Measurements from ENCODE around the gene SMIM38.

SMIM38 gene

GRCh38 chr11:69157156-69157821 lies 1.6 kb downstream of the SMIM38 start:
- no peak overlapping the region for H3K9ac ChIP-seq
- no peak overlapping the region for H2AFZ ChIP-seq
- no peaks in the 10 kb centered on the region for H3K9me3 ChIP-seq (ENCODE audit: control insufficient read depth, low read length)
- H3K4me3 ChIP-seq (ENCODE audit: low read depth, low read length), result no peak overlapping the region
- no peak overlapping the region for H3K27ac ChIP-seq
- no peaks in the 10 kb centered on the region for H3K27me3 ChIP-seq (ENCODE audit: control insufficient read depth, insufficient read depth, low read length)
- H3K4me2 ChIP-seq (ENCODE audit: low read length), result no peak overlapping the region
- H3K36me3 ChIP-seq (ENCODE audit: control insufficient read depth, insufficient read depth, low read length), result no peaks in the 10 kb centered on the region
- no peaks in the 10 kb centered on the region for H3K79me2 ChIP-seq
- H3K4me1 ChIP-seq, result no peaks in the 10 kb centered on the region
- TF ChIP-seq CTCF (IDR thresholded peaks at IDR 0.05), result no peak

GRCh38 chr11:69157822-69158231 lies 2.1 kb downstream of the SMIM38 start:
- no peak overlapping the region for H3K9ac ChIP-seq
- H3K4me1 ChIP-seq, result no peaks in the 10 kb centered on the region
- H2AFZ ChIP-seq, result no peak overlapping the region
- no peak overlapping the region for H3K27ac ChIP-seq
- H3K9me3 ChIP-seq (ENCODE audit: control insufficient read depth, low read length), result no peaks in the 10 kb centered on the region
- H3K27me3 ChIP-seq (ENCODE audit: control insufficient read depth, insufficient read depth, low read length), result no peaks in the 10 kb centered on the region
- no peak for TF ChIP-seq CTCF (IDR thresholded peaks at IDR 0.05)
- H3K36me3 ChIP-seq (ENCODE audit: control insufficient read depth, insufficient read depth, low read length), result no peaks in the 10 kb centered on the region
- H3K79me2 ChIP-seq, result no peaks in the 10 kb centered on the region
- H3K4me3 ChIP-seq (ENCODE audit: low read depth, low read length), result no peak overlapping the region
- H3K4me2 ChIP-seq (ENCODE audit: low read length), result no peak overlapping the region

DNA sequence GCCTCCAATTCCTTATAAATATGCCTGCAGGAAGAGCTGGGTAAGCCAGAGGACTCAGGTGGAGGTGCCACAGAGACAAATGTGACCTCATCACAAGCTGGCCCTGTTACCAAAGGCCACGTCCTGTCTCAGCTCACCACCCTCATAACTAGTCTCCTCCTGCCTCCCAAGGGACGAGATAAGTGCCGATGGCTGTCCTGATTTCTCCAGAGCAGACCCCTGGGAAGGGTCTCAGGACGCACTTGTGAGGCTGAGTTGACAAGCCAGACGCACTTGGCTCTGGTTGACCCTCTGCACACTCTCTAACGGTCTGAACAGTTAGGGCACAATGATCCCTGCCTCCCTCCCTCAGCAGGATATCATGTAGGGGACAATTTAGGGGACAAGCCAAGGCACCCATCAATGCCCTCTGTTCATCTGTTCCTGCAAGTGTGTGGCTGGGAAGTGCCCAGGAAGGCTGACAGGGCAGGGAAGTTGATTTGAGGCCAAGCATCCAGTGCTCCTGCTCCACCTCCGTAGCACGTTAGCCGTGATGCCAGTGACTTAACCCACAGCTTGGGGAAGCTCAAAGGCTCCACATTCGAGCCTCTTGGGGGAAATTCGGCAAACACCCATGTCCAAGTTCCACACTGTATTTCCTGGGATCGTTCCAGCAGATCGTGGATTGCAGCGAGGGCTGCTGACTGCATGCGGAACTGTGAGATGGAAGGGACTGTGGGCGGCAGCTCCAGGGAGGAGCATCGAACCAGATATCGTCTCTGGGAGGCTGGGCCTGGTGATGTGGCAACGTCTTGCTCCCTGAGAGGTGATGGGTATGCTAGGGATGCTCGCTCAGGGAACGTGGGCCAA lies 2.8 kb downstream of the SMIM38 start:
- H3K4me2 ChIP-seq (ENCODE audit: low read length), result no peak overlapping the region
- H3K4me3 ChIP-seq (ENCODE audit: low read depth, low read length), result no peak overlapping the region
- no peaks in the 10 kb centered on the region for H3K27me3 ChIP-seq (ENCODE audit: control insufficient read depth, insufficient read depth, low read length)
- no peaks in the 10 kb centered on the region for H3K4me1 ChIP-seq
- H3K36me3 ChIP-seq (ENCODE audit: control insufficient read depth, insufficient read depth, low read length), result no peaks in the 10 kb centered on the region
- H3K9me3 ChIP-seq (ENCODE audit: control insufficient read depth, low read length), result no peaks in the 10 kb centered on the region
- TF ChIP-seq CTCF (IDR thresholded peaks at IDR 0.05), result no peak
- no peaks in the 10 kb centered on the region for H3K79me2 ChIP-seq
- H2AFZ ChIP-seq, result no peak overlapping the region
- H3K9ac ChIP-seq, result no peak overlapping the region
- no peak overlapping the region for H3K27ac ChIP-seq

DNA sequence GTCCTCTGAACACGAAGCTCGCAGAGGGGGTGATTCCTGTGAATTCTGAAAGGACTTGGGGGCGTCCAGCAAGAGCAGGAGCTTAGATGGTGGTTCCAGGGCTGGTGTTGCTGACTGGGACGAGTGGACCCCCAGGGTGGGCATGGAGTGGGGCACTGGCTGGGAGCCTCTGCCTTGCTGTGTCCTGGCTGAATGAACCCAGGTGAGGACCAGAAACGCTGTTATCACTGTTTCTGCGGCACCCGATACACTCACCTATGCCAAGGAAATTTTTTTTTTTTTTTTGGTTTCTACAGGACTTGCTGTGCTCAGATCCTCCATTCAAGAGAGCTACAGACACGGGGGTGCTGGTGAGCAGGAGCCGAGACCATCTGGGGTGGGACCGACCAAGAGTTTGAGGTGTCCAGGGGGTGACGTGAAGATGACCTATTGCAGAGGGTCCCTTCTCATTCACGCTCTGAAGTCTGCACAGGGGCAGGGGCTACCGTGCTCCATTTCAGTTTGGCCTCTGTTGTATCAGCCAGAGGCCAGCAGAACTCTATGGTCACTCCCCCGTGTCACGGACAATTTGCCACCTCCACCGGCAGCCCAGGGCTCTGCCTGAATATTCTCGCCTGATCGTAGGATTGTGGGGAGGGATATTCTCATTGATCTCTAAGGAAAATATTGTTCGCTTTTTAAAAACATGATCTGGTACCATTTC lies 3.6 kb downstream of the SMIM38 start:
- TF ChIP-seq CTCF (IDR thresholded peaks at IDR 0.05), result no peak
- no peak overlapping the region for H2AFZ ChIP-seq

More for the DNA sequence above, 3.6 kb downstream of the SMIM38 start:
- H3K4me1 ChIP-seq, result no peaks in the 10 kb centered on the region
- H3K79me2 ChIP-seq, result no peaks in the 10 kb centered on the region
- H3K27me3 ChIP-seq (ENCODE audit: control insufficient read depth, insufficient read depth, low read length), result no peaks in the 10 kb centered on the region
- no peaks in the 10 kb centered on the region for H3K36me3 ChIP-seq (ENCODE audit: control insufficient read depth, insufficient read depth, low read length)
- no peaks in the 10 kb centered on the region for H3K9me3 ChIP-seq (ENCODE audit: control insufficient read depth, low read length)
- no peak overlapping the region for H3K27ac ChIP-seq
- H3K4me3 ChIP-seq (ENCODE audit: low read depth, low read length), result no peak overlapping the region
- H3K4me2 ChIP-seq (ENCODE audit: low read length), result no peak overlapping the region
- H3K9ac ChIP-seq, result no peak overlapping the region
